ENCODE results near the gene DDX43.

DNA sequence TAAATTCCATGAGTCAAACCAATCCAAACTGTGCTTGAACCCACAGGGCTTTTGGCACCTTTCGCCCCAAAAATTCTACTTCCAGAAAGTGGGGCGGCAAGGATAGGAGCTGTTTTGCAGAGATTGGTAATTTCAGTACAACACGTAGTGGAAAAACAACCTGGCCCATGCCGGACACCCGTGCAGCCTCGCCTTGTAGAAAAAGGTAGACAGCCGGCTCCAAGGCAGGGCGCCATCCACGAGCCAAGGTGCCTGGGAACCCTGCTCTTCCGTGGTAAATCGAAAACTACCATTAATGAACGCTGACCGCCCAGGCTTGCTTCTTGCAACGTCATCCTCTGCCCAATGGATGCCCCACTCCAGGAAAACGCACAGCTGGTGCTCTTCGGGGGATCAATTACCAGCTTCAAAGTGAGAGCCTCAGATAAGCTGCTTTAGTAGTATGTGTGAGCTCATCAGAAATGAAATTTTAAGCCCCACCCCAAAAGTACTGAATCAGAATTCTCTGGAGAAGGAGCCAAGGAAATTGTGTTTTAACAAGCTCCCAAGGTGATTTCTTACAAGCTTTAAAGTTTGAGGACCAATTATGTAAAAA is 26.8 kb upstream of the DDX43 start:
- TF ChIP-seq, protein P1, sequence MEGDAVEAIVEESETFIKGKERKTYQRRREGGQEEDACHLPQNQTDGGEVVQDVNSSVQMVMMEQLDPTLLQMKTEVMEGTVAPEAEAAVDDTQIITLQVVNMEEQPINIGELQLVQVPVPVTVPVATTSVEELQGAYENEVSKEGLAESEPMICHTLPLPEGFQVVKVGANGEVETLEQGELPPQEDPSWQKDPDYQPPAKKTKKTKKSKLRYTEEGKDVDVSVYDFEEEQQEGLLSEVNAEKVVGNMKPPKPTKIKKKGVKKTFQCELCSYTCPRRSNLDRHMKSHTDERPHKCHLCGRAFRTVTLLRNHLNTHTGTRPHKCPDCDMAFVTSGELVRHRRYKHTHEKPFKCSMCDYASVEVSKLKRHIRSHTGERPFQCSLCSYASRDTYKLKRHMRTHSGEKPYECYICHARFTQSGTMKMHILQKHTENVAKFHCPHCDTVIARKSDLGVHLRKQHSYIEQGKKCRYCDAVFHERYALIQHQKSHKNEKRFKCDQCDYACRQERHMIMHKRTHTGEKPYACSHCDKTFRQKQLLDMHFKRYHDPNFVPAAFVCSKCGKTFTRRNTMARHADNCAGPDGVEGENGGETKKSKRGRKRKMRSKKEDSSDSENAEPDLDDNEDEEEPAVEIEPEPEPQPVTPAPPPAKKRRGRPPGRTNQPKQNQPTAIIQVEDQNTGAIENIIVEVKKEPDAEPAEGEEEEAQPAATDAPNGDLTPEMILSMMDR (IDR thresholded peaks at IDR 0.05) = no peak
- TF ChIP-seq POLR2A (IDR thresholded peaks at IDR 0.05) = no peak
